ENCODE measurements around the gene ATP2A3. TPM values are rescaled to one million over a fixed set of nuclear protein-coding genes. Genes with fewer than 3 reads are reported as not detected.

ATP2A3 gene
- total RNA-seq, 1 donor from 2014 or later, result 1.7 TPM

DNA sequence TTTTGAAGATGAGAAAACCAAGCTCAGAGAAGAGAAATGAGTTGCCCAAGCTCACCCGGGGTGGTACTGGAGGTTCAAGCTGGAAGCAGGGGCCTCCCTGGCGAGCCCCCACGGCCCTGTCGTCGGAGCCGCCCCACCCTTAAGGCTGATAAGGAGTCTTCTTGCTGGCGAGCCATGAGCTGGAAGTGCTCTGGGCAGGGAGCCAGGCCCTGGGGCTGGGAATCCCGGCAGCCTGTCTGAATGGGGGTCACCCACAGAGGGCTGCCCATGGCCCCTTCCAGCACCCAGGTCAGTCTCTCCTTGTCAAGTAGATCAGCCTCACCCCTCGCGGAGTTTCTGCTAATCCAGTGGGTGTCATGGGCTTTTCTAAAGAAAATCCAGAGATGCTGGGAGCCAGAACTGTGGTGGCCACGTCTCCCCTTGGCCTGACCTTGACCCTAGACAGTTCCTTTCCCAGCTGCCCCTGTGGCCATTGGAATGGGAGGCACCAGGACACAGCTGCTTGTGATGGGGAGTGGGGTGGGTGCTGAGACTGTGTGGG, 46.8 kb downstream of the ATP2A3 start:
- H3K27me3 Mint-ChIP-seq (ENCODE audit: low read depth), result no peaks in the 10 kb centered on the region
- H3K27ac Mint-ChIP-seq (ENCODE audit: unreplicated experiment), result no peak overlapping the region
- peaks cover 5% of the 10 kb centered on the region for H3K4me1 Mint-ChIP-seq (ENCODE audit: low read depth)
- no peak for DNase-seq (ENCODE audit: low spot score)
- H3K36me3 Mint-ChIP-seq (ENCODE audit: low read depth), result no peaks in the 10 kb centered on the region
- H3K4me3 Mint-ChIP-seq (ENCODE audit: unreplicated experiment), result no peak overlapping the region
- no peaks in the 10 kb centered on the region for H3K9me3 Mint-ChIP-seq (ENCODE audit: low read depth)
- no peak for TF ChIP-seq CTCF (IDR thresholded peaks at IDR 0.05)

- Mint-ChIP-seq H3K4me1 (ENCODE audit: low read depth) (peaks cover under 1% of the 10 kb centered on the region), H3K4me3 (ENCODE audit: unreplicated experiment) (no peak overlapping the region), H3K36me3 (ENCODE audit: low read depth) (no peaks in the 10 kb centered on the region), H3K27ac (ENCODE audit: unreplicated experiment) (no peak overlapping the region), H3K9me3 (ENCODE audit: low read depth) (no peaks in the 10 kb centered on the region), H3K27me3 (ENCODE audit: low read depth) (no peaks in the 10 kb centered on the region)
- DNase-seq (ENCODE audit: low spot score), result no peak
- no peak for TF ChIP-seq CTCF (IDR thresholded peaks at IDR 0.05)
Measured at GRCh38 chr17:3916825-3917224, 47.4 kb downstream of the ATP2A3 start.

GRCh38 chr17:3915995-3916696, 48.1 kb downstream of the ATP2A3 start, which contains the start of gene P2RX1:
P2RX1 (minus strand) TSS chr17:3916465; CDS start chr17:3916225, 240 bp downstream.
- no peak for DNase-seq (ENCODE audit: low spot score)
- TF ChIP-seq CTCF (IDR thresholded peaks at IDR 0.05), result no peak
- Mint-ChIP-seq H3K9me3 (ENCODE audit: low read depth) (no peaks in the 10 kb centered on the region), H3K4me1 (ENCODE audit: low read depth) (no peaks in the 10 kb centered on the region), H3K36me3 (ENCODE audit: low read depth) (no peaks in the 10 kb centered on the region), H3K4me3 (ENCODE audit: unreplicated experiment) (no peak within 1 kb of the TSS), H3K27ac (ENCODE audit: unreplicated experiment) (no peak within 1 kb of the TSS), H3K27me3 (ENCODE audit: low read depth) (no peaks in the 10 kb centered on the region)

DNA sequence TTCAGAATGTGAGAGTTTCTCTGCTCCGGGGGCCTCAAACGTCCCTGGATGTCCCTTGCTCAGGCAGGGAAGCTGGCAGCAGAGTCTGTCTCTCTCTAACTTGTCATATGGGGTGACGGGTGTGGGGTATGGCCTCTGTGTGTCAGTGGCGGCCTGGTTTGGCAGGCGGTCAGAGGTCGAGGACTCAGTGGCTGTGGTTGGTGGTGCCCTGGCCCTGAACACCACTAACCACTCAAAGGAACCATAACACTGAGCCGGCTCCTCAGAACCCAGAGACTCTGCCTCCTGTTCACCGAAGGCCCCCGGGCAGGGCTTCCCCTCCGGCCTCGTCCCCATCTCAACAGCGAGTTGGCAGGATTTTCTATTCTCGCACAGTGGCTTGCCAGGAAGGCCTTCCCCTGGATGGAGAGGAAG, 48.6 kb downstream of the ATP2A3 start:
- TF ChIP-seq CTCF (IDR thresholded peaks at IDR 0.05), result no peak
- H3K9me3 Mint-ChIP-seq (ENCODE audit: low read depth), result no peaks in the 10 kb centered on the region
- H3K4me3 Mint-ChIP-seq (ENCODE audit: unreplicated experiment), result no peak overlapping the region
- H3K4me1 Mint-ChIP-seq (ENCODE audit: low read depth), result no peaks in the 10 kb centered on the region
- no peak overlapping the region for H3K27ac Mint-ChIP-seq (ENCODE audit: unreplicated experiment)
- no peaks in the 10 kb centered on the region for H3K27me3 Mint-ChIP-seq (ENCODE audit: low read depth)
- no peaks in the 10 kb centered on the region for H3K36me3 Mint-ChIP-seq (ENCODE audit: low read depth)
- no peak for DNase-seq (ENCODE audit: low spot score)

DNA sequence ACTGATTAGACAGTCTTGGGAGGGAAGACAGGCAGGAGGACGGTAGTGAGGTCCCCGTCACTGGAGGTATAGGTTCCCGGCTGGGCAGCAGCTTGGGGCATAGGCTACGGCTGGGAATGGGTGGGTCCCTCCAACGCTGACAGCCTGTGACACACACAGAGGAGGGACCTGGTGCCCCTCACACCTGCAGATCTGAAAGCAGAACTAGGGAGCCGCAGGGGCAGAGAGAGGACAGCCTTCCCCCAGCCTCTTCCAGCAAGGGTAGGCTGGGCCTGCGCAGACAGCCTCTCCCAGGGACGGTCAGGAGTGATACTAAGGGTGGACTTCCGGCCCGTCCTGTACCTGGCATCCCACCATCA, 49.9 kb downstream of the ATP2A3 start:
- H3K4me1 Mint-ChIP-seq (ENCODE audit: low read depth), result no peaks in the 10 kb centered on the region
- no peak for TF ChIP-seq CTCF (IDR thresholded peaks at IDR 0.05)

More for the DNA sequence above, 49.9 kb downstream of the ATP2A3 start:
- no peaks in the 10 kb centered on the region for H3K9me3 Mint-ChIP-seq (ENCODE audit: low read depth)
- DNase-seq (ENCODE audit: low spot score), result no peak
- H3K36me3 Mint-ChIP-seq (ENCODE audit: low read depth), result no peaks in the 10 kb centered on the region
- no peaks in the 10 kb centered on the region for H3K27me3 Mint-ChIP-seq (ENCODE audit: low read depth)
- H3K27ac Mint-ChIP-seq (ENCODE audit: unreplicated experiment), result no peak overlapping the region
- H3K4me3 Mint-ChIP-seq (ENCODE audit: unreplicated experiment), result no peak overlapping the region
